NCI-H1694 (cell line): ENCODE data around the gene EDA.

Experiments
- DNase-seq: peaks from one replicate; lab custom pipeline; 2025; lab: John Stamatoyannopoulos, UW

EDA gene

GRCh38 chrX:70026112-70026850 is 410.4 kb downstream of the EDA start:
- no peak for DNase-seq

- no peak for DNase-seq
Measured at GRCh38 chrX:70026851-70027200, 410.9 kb downstream of the EDA start.

DNA sequence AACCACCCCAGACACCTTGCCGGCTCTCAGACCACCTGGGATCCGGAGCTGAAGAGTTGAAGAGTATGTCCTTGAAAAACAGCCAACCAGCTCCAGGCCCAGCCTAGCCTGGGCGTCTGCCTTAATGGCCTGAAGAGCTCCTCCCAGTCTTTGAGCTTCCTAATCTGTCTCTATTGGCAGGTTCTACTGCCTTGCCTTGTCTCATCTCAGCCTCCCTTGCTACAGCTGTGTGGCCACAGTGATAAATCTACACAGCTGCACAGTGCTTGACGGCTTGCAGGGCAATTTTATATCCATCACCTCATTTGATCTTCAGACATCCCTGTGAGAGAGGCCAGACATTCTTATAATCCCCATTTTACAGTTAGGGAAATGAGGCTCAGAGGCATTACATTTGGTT is 413.9 kb downstream of the EDA start:
- no peak for DNase-seq

- peak; percentile 78 for DNase-seq
Measured at GRCh38 chrX:70030301-70030767, 414.4 kb downstream of the EDA start.

GRCh38 chrX:70032792-70033191 is 416.9 kb downstream of the EDA start:
- DNase-seq, result peak; percentile 50

GRCh38 chrX:70033348-70034051 is 417.6 kb downstream of the EDA start:
- DNase-seq, result peak; percentile 26

- no peak for DNase-seq
Measured at GRCh38 chrX:70034646-70035045, 418.7 kb downstream of the EDA start.

DNA sequence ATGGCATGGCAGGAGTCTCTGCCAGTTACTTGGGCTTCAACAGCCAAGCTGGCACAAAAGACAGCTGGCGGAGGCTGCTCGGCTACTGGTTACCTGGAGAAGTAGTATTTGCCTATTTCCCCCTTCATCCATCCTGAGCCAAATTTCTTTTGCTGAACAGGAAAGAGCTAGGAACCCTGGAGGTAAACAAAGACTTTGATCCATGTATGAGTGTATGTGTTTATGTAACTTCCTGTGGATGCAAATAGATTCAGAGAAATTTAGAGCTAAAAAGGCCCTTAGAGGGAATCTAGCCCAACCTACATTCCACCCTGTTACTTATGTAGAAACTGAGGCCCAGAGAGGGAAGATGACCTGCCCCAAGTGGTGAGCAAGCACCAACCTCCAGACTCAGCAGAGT is 422.6 kb downstream of the EDA start:
- DNase-seq, result no peak

DNA sequence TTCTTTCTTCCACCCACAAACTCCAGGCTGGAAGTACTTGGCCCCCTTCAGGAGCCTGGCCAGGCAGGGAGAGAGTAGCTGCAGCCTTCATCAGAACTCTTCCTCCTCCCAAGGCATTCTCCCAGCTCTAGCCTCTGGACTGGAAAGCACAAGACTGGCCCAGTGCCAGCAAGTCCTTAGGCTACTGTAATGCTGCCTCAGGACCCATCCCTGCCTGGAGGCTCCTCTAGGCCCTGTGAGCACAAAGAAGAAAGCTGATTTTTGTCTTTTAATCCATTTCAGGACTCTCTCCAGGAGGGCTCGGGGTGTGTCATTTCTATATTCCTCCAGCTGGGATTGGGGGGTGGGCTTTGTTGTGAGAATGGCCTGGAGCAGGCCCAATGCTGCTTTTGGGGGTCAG is 423.0 kb downstream of the EDA start:
- no peak for DNase-seq

DNA sequence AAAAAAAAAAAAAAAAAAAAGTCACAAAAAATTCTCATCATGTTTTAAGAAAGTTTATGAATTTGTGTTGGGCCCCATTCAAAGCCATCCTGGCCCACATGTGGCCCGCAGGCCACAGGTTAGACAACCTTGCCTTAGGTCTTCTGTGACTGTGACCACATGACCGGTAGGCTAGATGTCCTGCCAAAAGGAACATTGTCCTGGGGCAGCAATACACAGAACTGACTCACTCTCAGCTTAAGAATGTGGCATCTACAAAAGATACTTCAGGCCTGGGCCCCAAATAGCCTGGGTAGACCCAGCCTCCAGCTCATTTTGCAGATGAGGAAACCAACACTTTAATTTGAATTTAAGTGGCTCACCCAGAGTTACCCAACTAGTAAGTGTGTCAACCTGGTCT is 423.8 kb downstream of the EDA start:
- DNase-seq, result no peak

DNA sequence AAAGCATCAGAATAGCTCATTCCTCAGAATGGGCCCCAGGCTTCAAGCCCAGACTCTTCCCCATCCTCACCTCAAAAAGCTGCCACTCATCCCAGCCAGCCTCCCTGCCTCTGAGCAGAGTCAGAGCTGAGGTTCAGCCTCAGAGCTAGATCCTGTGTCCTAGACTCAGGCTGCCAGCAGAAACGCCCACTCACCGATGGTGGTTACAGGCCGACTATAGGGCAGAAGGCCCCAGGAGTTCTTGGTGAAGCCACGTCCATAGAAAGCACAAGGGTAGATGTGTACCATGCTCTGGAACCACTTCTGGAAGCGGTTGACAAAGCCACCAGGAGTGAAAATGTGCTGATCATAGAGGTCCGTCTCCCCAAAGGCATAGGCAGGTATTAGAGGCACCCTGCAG is 426.1 kb downstream of the EDA start:
- DNase-seq, result no peak

DNA sequence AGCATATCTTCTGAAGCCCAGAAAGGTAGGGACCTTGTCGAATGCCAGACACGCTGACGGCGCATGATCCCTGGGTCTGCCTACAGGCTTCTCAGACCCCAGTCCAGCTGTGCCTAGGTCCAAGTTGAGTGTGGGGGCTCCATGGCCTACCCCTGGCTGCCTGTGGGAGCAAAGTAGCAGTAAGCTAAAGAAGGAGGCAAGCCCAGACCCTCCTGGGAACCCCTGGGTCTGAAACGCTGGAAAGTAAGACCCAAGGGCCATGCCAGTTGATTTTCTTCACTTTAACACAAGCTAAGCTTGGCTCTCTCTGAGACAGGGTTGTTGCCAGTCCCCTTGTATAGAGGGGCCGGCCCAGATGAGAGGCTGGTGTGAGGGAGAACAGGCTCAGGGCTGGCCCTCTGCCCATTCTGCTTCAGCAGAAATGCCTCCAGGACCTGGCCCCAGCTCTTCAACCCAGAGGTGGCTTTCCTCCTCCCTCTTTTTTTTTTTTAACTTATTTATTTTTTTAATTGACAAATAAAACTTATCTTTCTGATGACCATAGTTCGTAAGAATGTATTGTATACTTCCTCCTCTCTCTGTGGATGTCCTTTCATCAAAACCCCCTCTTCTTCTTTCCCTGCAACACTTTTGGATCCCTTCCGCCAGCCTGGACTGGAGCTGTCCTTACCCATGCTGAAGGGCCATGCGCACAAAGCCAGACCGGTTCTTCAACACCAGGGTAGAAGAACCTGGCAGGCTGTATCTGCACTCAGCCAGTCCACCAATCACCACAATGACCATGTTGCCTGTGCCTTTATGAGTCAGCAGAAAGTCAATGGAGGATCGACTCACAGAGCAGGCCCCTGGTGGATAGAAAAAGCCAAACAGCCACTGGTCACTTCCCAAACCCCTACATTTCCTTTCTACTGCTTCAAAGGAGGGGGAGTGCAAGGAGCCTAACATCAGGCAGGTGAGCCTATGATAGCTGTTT is 426.8 kb downstream of the EDA start:
- no peak for DNase-seq

DNA sequence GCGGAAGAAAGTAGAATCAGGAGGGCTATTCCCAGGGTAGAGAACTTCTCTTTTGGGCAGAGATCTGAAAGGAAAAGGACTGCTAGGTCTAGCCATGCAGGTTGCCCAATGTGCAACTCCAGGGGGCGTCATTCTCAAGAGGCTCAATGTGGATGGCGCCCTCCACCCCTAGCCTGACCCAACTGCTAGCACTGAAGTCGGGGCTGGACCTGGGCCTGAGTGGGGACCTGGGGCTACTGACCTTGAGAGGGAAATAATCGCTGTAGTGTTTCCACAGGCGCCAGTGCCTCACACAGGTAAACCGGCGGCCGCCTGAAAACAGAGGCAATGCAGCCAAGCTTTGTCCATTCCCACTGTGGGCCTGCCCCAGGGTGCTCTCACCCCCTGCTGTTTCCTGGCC is 427.8 kb downstream of the EDA start:
- no peak for DNase-seq

DNA sequence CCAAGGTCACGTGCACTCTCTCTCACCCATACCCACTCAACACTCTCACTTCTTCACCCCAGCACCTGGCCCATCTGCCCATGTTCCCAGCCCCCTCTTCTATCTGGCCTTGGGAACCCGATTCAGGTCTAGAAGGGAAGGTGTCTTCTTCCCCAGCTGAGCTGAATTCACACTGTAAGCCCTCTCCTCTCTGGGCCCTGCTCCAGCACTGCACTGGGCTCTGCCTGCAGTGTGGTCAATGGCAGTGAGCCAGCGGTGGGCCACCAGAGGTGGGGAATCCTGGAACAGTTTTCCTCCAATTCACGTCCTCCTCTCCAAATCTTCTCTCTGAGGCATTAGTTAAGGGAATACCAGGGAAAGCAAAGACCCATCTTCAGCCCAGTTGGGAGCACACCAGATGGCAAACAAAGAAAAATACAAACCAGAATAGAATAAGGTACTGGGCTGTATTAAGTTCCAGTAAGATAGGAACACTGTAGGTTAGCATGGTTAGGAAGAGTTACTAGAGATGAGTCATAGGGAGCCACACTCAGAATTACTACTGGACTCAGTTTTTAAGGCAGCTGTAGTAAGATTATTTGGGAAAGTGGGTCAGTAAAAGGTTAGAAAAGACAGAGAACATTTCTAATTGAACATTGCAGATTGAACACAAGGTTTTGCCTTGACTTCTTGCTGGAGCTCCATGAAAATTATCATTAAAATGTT is 428.8 kb downstream of the EDA start:
- no peak for DNase-seq

- DNase-seq, result no peak
Measured at GRCh38 chrX:70046978-70047377, 431.1 kb downstream of the EDA start.

- no peak for DNase-seq
Measured at GRCh38 chrX:70049406-70049805, 433.5 kb downstream of the EDA start.

GRCh38 chrX:70049925-70050324 is 434.0 kb downstream of the EDA start, which contains the start of gene AWAT2:
AWAT2 (minus strand) TSS chrX:70049938; CDS start chrX:70049932, 6 bp downstream.
- DNase-seq, result no peak

GRCh38 chrX:70052895-70053615 is 437.1 kb downstream of the EDA start:
- no peak for DNase-seq

- DNase-seq, result no peak
Measured at GRCh38 chrX:70054391-70054790, 438.5 kb downstream of the EDA start.

GRCh38 chrX:70062076-70062475 is 446.2 kb downstream of the EDA start, which contains the start of gene OTUD6A:
OTUD6A (plus strand) TSS chrX:70062457; CDS start chrX:70062525, 68 bp downstream.
- DNase-seq, result no peak

DNA sequence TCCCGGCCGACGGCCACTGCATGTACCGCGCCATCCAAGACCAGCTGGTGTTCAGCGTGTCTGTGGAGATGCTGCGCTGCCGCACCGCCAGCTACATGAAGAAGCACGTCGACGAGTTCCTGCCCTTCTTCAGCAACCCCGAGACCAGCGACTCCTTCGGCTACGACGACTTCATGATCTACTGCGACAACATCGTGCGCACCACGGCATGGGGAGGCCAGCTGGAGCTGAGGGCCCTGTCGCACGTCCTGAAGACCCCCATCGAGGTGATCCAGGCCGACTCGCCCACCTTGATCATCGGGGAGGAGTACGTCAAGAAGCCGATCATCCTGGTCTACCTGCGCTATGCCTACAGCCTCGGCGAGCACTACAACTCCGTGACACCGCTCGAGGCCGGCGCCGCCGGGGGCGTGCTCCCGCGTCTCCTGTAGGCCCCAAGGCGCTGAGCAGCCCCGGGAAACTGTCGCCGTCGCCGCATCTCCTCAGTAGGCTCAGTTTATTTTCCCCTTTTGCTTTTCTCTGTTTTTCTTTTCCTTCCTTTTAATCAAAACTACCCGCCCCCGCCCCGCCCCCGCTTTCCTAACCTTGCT is 447.1 kb downstream of the EDA start:
- DNase-seq, result no peak
